Fibroblast of mammary gland (primary cell): ENCODE results near the gene RABGAP1L.

Experiments used
- DNase-seq: peaks from one replicate; pipeline ENCODE4 v3.0.0-alpha.2; 2010; ENCODE audit warnings: low read depth
- H3K4me3 ChIP-seq: 2 replicates; pipeline ENCODE4 v1.5.1; 2011; ENCODE audit warnings: low read depth, mild to moderate bottlenecking, low read length, moderate library complexity; ENCODE audit not compliant: control insufficient read depth
- TF ChIP-seq, protein P1 (sequence below): conservative IDR thresholded peaks from 2 replicates; pipeline ENCODE4 v1.5.1; 2011; ENCODE audit warnings: low read depth, low read length, inconsistent platforms; ENCODE audit not compliant: control insufficient read depth, insufficient read depth

The RABGAP1L gene

DNA sequence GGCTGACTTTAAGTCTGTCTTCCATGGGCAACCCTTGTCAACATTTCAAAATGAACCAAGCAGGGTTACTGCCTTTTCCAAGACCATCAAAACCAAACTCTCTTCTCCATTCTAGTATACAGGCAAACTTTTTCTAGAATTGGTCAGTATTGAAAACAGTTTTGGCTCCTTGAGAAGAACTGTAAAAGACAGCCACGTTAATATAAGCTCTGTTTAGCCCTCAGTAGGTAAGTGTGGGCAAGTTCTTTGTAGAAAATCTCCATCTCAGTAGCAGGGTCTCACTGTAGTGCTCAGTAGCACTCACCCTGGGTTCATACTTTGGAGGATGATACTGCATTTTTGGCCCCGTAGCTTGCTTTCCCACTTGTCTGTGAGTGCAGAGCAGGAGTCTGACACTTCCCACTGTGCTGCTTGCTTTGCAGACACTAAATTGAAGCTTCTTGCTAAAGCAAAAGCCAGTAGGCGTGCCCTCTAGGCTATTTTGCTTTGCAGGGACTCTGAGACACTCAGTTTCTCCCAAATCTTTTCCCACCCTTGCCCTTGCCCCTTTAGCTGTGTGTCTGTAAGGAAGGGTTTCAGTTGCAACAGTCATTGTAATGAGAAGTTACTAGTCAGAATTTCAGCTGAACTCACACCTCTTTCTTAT is 806.2 kb downstream of the RABGAP1L start:
- TF ChIP-seq, protein P1, sequence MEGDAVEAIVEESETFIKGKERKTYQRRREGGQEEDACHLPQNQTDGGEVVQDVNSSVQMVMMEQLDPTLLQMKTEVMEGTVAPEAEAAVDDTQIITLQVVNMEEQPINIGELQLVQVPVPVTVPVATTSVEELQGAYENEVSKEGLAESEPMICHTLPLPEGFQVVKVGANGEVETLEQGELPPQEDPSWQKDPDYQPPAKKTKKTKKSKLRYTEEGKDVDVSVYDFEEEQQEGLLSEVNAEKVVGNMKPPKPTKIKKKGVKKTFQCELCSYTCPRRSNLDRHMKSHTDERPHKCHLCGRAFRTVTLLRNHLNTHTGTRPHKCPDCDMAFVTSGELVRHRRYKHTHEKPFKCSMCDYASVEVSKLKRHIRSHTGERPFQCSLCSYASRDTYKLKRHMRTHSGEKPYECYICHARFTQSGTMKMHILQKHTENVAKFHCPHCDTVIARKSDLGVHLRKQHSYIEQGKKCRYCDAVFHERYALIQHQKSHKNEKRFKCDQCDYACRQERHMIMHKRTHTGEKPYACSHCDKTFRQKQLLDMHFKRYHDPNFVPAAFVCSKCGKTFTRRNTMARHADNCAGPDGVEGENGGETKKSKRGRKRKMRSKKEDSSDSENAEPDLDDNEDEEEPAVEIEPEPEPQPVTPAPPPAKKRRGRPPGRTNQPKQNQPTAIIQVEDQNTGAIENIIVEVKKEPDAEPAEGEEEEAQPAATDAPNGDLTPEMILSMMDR: no peak
- DNase-seq: no peak
- no peak overlapping the region for H3K4me3 ChIP-seq

DNA sequence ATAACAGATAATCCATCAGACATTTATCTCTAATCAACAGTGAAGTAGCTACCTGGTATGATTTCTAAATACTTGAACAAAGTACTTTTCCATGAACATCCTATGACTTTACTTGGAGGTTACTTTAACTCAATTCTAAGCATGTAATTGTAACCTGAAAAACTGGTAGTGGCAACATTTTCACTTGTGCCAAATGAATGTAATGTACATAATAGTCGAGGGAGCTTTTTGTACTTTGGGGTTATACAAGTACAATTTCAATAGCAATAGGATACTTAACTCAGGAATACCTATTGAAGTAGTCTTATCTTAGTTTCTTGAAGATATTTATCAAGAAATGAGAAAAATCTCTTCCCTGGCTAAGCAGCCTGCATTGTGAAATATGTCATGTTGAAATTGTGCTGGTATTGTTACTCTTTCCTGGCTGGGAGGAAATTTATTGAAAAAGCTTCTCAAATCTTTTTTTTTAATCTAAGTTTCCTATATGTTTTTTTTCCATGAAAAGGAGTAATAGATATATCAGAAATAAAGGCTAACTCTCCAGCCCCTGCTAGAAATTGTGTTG is 806.8 kb downstream of the RABGAP1L start:
- no peak overlapping the region for H3K4me3 ChIP-seq
- TF ChIP-seq, protein P1: no peak
- DNase-seq: no peak

- TF ChIP-seq, protein P1: no peak
- DNase-seq: no peak
- H3K4me3 ChIP-seq: no peak overlapping the region
Measured at GRCh38 chr1:174967845-174968705, 808.8 kb downstream of the RABGAP1L start.

- TF ChIP-seq, protein P1: no peak
- DNase-seq: peak; percentile 76
- H3K4me3 ChIP-seq: no peak overlapping the region
Measured at GRCh38 chr1:174968750-174969244, 809.5 kb downstream of the RABGAP1L start.

GRCh38 chr1:174969977-174970376 is 810.7 kb downstream of the RABGAP1L start:
- TF ChIP-seq, protein P1: no peak
- no peak overlapping the region for H3K4me3 ChIP-seq
- DNase-seq: no peak

DNA sequence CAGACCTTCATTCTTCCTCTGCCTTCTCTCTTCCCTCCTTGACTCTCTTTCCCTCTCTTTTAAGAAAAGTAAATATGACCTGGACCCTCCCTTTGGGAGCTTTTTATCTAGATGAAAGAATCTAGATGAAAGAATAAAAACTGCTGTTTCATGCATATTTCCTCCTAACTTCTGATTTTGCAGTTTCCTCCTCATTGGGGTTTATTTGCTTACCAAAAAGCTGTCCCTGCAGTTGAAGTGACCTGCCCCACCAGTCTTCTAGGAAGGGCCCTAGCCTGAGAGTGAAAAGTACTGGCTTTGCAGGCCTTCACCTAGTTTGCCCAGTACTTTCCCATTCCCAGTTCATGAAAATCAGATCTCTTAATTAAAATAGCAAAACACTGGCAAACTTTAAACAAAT is 812.1 kb downstream of the RABGAP1L start:
- DNase-seq: no peak
- no peak overlapping the region for H3K4me3 ChIP-seq
- TF ChIP-seq, protein P1: no peak
